ENCODE measurements around the gene HES6.
A peak's percentile ranks its signal among the peaks of the same experiment; 100 is the strongest.

Gene HES6

DNA sequence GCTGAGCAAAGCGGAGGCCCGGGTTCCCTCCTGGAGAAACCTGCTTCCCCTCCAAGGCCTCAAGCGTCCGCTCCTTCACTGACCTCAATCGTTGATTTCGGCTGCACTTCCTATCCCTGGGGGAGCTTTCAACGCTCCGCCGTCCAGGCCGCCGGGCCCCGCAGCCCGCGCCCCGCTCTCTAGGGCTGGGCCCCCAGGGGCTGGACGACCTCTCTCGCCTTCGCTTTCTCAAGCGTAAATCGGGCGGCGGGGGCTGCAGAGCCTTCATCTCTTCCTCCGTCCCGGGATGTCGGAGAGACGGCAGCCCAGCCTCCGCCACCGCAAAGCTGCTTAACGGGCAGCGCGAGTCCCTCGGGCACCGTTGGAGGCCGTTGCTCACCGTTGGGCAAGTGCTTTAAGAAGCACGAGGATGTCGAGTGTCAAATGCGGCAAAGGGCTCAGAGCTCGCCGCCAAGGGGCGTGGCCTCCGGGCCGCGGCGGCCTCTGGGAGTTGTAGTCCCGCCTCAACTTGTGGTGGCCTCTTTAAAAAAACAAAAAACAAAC, 8.5 kb downstream of the HES6 start:
- DNase-seq: peak; percentile 67

DNA sequence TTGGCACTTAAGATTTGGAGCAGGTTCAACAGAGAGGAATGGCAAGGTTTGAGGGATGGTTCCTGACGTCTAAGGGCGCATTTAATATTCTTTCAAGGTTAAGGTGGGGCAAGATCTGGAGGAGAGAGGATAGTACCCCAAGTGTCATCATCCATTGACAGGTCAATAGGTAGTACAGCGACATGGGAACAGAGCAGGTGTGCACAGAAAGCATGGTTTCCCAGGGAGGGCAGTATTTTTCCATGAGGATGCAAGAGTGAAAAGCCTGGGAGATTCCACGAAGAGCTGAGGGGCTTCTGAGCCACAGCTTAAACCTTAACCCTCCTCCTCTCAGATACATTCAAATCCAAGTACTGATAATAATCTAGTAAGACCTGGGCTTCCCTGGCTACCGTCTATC, 9.1 kb downstream of the HES6 start:
- DNase-seq: no peak

DNA sequence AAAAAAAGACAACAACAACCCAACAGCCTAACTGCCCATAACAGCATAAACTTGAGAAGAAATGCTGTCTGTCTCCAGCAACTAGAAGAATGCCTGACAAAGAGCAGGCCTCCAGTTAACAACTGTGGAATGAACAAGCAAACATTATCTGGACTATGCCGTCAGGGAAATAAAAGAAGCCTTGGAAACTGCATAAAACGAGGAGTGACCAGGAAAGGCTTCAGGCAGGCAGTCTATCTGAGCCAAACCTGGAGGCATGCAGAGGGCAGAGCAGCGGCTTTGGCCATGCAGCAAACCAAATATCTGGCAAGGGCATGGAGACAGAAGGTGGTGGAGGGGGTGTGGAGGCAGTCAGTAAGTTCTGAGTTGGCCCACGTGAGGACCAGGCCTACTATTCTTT, 11.1 kb downstream of the HES6 start:
- DNase-seq: no peak

DNA sequence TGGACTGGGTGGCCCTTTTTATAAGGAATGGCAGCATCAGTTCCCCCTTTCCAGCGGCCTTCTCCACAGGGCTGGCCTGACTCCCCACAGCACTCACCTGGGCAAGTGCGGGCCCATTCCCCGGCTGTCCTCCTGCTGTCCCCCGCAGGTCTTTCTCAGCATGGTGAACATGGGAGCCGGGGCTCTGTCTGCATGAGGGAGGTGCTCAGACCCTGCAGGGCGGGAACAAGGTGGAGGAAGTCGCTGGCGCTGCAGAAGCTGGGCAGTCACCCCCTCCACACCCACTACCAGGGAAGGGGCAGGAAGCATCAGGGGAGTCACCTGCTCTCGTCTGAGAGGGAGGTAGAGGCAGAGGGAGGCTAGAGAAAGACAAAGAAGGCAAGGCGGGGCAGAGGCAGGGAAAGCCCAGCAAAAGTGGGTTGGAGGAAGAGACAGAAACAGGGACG, 12.2 kb downstream of the HES6 start:
- DNase-seq: no peak

DNA sequence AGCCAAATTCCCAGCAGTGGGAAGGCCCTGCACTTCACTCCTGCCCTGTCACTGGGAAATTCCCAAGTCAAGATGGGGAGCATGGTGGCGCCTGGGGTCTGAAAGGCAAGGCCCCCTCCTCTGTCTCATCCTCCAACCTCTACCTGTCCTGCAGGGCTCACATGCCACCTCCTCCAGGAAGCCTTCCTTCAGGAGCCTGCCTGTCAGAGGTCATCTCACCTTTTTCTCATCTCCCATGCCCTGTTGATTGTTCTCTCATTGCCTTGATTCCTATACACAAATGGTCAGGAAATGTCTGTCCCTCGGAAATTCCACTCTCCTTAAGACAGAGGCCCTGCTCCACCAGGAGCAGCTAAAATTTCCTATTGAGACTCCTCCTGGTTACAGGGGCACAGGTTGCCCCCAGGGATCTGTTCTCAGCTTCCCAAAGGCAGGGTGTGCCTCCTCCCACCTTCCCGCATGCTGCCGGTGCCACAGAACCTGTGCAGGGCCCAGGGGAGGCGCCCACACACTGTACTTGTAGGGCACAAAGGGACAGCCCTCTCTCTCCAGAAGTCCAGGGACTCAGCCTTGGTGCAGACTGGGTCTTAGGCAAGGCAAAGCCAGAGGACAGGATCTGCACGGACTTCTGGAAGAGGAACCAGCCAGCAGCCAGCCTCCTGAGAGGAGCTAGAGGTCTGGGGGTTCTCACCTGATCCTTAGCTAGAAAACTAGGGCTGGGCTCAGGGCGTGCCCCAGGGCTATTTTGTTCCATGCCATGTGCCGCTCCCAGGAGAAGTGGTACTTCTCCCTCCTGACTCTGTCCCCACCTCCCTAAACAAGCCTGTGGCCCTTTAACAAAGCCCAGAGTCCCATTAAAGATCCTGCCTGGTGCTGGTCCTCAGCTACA, 12.9 kb downstream of the HES6 start:
- DNase-seq: no peak

DNA sequence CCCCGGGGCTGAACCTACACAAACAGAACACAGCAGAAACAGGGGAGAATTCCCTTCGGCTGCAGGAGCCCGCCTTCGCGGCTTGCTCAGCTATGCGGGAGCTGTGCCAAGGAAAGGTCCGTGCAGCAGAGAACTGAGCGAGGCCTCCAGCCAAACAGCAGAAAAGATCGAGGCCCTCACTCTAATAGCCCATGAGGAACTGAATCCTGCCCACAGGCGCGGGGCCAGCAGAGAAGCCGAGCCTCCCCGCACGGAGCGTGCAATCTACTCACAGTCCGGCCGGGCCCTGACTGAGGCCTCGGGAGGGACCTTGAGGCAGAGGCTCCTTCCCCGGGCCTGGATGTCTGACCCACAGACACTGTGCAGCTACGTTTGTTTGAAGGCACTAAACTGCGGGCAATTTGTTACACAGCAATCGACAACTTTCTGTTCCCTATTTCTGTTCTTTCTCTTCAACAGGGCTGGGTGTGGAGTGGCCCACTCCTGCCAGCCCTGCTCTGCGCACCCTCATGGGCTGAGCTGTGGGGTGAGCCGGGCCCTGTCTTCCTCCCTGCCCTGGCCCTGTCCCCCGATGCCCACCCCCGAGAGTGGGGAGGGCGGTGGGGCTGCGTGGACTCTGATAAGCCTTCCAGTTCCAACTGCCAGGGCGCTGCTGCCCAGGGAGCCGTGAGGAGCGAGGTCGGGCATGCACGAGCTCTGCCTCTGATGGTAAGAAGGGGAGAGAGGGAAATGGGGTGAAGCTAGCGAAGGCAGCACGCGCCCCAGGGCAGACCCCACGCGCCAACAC, 13.7 kb downstream of the HES6 start:
- DNase-seq: no peak

DNA sequence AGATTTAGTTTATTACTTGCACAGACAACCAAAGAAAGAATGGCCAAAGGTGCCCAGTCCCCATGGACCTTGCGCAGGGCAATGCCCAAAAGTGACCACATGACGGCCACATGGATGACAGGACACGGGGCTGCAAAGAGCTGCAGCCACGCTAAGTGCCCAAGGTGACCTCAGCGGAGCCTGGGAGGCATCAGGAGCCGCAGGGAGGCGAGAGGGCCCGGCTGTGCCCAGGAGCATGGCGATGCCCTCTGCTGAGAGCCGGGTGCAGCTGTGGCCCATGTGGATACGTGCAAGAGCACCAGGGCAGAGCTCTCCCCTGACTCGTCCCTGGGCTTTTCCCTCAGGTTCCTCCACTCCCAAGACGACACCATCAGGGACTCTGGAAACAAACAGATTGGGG, 14.7 kb downstream of the HES6 start:
- DNase-seq: no peak

DNA sequence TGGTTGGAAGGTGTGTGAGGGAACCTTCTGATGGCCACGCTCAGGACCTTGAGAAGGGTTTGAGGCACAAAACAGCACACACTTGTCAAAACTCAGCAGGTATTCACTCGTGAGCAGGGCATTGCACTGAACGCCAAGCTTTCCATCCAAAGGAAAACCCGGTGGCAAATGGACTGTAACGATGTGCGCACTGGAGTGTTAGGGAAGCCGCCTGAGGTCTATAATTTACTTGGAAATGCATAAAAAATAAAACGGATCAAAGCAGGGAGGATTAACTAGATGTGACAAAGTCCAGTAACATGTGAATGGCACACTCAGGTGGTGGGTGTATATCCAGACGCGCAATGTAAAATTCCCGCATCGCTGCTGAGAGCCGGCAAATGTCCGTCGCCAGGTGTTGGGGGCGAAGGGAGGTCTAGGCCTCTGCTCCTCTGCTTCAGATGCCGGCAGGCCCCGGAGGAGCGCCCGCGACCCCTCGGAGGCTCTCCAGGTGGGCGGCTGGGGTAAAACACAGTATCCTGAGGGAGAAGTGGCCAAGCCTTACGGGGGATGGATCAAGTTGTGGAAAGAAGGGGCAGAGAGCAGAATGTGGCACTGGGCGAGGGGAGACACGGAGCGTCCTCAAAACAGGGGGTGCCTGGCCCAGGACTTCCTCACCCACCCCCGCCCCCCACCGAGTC, 15.3 kb downstream of the HES6 start:
- no peak for DNase-seq

DNA sequence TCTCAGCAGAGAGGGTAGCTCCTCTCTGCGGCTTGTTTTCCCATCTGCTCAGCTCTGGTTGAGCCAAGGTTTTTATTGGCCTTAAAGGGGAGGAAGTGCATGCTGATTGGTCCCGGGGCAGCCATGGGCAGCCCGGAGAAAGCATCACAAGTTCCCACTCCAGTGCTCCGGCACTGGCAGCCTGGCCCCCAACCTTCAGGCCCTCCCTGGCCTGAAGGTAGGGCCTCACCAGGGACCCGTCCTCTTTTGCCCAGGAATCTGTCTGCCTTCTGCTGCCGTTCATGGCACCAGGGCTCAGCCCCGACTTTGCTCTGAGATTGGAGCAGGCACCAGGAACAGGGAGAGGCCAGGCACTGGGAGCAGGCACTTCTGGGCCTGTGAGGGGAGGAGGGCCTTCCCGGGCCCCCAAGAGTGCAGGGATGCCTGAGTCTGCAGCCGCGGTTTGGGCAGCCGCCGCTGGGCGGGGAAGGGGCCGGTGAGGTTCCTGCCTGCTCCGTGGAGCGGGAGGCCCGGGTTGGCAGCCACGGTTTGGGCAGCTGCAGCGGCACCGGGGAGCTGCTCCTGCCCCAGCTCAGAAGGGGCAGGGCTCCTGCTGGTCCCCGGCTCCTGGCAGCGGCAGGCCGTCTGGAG, 18.8 kb downstream of the HES6 start:
- DNase-seq: no peak

DNA sequence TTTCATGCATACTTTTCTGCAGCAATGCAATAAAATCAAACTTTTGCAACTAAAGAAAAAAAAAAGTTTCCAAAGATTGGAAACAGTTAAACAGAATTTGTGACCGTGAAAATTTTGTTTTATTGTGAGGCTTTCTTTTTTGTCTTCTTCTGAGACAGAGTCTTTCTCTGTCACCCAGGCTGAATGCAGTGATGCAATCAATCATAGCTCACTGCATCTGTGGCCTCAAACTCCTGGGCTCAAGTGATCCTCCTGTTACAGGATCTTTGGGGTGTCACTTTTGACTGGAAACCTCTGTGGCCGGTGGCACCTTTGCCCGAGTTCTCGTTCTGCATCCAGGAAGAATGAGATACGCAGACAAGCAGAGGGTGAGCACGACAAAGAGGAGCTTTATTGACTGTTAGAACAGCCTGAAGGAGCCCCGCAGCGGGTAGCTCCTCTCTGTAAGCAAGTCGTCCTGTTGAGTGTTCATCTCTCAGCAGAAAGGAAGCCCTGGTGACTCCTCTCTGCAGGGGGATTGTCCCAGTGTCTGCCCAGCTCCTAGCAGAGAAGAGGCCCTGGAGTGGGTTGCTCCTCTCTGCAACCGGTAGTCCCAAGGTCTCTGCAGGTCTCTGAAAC, 19.5 kb downstream of the HES6 start:
- no peak for DNase-seq

DNA sequence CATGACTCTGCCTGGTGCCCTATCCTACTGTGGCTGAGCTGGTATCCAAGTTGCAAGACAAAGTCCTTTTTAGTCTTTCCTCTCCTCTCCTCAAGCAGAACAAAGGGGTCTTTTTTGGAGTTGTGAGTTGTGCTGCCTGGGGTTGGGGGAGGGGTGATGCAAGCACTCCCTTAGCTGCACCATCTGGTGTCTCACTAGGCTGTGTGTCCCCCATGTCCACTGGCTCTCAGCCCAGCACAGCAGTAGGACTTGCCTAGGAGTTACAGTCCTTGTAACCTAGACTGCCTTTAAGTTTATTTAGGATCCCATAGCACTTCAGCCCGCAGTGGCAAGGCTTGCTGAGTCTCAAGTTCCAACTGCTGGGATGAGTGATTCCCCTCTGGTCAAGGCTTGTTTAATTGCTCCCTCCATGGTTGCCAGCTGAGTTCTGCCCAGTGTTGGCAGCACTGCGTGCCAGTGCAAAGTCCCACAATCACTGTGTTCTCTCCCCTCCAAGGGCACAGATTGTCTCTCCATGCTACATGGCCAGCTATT, 23.1 kb downstream of the HES6 start:
- DNase-seq: no peak

DNA sequence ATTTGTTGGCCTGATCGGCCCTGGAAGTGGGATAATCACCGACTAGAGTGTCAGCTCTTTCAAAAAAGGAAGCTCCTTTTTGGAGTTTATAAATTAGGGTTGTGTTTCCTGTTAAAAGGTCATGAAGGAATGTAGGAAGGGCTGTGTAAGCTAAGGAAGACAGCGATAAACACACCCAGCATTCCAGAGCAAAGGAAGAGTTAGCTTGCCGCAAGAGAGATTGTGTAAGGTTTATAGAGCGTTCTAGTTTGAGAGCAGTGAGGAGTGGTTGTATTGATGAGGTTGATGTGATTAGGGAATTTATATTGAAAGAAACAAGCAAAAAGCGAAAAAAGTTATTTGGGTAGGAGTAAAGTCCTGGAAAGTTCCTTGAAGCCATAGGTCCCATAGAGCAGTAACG, 32.8 kb downstream of the HES6 start:
- DNase-seq: no peak

DNA sequence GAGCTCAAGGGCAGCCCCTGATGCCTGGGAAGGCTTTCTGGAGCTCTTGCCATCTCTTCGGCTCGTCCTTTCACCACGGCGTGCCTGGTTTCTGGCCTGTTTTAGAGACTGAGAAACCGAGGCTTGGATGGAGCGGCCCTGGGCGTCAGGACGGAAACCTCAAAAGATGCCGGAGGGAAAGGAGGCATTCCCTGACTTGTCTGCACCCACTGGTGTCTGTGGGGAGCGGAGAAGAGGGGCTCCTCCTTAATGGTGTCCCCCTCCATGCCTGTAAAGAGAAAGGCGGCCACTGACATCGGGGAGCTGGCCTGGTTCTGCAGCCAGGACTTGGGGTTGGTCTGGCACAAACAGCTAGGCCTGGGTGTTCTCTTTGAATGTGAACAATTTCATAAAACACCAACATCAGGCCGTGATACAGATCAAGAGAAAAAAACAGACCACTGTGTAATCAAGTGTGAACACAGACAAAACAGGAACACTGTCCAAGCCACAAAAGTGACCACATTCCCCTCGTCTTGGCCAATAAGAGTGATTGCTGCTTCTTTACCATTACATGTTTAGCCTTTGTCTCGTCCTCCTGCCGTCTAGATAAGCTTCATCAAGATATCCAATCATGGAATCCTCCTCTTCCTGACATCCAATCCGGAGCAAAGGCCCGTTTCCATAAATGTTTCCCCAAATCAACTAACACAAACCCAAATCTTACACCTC, 35.7 kb downstream of the HES6 start:
- DNase-seq: no peak

DNA sequence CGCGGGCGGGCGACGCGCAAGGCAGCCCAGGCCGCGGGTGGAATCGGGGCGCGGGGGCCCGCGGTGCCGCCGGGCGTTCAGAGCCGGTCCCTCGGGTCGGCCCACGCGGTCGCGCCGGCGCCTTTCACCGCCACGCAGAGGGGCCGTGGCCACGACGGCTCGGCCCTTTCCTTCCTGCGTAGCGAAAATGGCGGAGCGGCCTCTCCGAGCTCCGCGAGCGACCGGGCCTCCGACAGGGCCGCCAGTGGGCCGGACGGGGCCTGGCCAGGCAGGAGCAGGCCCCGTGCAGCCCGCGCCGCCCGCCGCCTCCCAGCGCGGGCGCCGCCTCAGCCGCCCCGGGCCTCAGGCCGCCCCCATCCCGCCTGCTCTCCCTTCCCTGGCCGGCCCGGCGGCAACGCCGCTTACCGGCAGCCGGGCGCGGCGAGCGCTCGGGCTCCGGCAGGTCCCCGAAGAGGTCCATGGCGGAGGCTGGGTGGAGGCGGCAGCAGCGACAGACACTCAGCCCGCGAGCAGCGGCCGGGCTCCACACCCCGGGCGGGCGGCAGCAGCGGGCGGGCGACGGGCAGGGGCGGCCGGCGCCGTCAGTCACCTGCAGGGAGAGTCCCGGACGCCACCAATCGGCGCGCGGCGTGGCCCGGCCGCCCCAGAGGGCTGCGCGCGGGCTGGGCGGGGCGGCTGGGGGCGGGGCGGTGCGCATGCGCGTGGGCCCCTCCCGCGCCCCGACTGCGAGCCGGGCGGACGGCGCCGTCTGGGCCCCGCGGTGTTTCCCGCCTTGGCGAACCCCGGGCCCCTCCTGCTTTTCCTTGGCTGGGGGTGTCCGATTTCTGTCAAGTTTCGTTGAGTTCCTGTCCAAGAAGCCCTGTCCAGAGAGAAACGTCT, 36.5 kb downstream of the HES6 start, which contains the start of gene ILKAP:
Gene ILKAP, minus strand, starts transcription at position 602 of the 879 bp plus-strand sequence. Its CDS starts 142 bp downstream, at position 460.
- DNase-seq: peak; percentile 84

DNA sequence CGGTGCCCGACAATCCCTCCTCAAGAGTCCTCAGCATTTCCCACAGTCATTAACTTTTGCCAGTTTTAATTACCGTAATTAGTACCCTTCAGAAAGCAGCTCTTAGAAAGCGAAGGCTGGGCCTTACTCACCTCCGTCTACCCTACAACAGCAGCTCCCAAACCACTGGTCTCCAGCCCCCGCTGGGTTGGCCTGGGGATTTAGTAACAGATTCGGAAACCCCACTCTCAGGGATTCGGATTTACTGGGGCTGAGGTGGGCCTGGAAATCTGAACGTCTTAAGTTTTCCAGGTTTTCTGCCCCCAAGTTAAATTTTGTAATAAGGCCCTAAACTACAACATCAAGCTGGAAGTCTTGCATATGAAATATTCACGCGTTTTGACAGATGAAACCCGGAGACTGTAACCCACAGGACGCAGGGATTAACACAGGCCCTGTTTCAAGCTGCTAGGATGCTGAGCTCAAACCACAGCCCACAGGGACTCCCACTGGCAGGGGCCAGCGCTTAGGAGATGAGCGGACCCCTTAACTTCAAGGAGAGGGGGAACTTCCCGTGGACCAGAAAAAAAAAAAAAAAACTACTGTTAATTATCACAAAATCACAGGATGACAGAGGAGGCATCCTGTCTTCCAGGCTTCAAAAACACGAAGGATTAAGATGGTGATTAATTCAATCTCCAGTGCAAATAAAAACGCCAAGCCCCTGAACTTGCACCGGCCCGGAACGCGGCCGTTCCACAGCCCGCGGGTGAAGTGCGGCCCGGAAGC, 37.3 kb downstream of the HES6 start:
- no peak for DNase-seq

DNA sequence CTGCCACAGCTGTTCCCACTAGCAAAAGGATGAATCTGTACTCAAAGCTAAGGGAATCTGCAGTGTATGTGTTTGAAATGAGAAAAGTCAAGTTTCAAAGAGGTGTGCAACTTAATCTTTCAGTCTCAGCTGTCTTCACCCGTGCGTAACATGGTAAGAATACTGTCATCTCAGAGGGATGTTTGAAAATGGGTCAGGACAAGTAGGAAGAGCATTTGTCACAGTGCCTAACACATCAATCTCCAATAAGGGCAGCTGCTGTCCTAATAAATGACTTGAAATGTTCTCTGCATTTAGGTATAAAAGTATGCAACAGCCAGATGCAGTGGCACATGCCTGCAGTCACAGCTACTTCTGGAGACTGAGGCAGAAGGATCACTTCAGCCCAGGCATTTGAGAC, 49.4 kb downstream of the HES6 start:
- no peak for DNase-seq
